WTC11 (cell line): Measurements from ENCODE around the gene GORASP1.

Source experiments
- ATF2 ChIP-seq: sonication (generic); formaldehyde crosslinking; IDR thresholded peaks from 2 replicates; pipeline ENCODE4 v1.8.1; 2022; ENCODE audit warnings: low read depth, missing genetic modification reagents, borderline replicate concordance
- CTCF ChIP-seq: fragments of 200-600 bp; IDR thresholded peaks from 2 replicates; pipeline ENCODE4 v1.8.0; 2022; ENCODE audit warnings: antibody characterized with exemption
- ESRRA ChIP-seq: sonication (generic); formaldehyde crosslinking; IDR thresholded peaks from 2 replicates; pipeline ENCODE4 v1.8.1; 2022; ENCODE audit warnings: mild to moderate bottlenecking, missing genetic modification reagents, borderline replicate concordance
- GRHL2 ChIP-seq: fragments of 250-450 bp; sonication (Bioruptor Pico); IDR thresholded peaks from 2 replicates; pipeline ENCODE4 v1.8.0; 2022; ENCODE audit warnings: mild to moderate bottlenecking, moderate library complexity; ENCODE audit not compliant: insufficient replicate concordance, severe bottlenecking
- HMGXB4 ChIP-seq: sonication (generic); formaldehyde crosslinking; IDR thresholded peaks from 2 replicates; pipeline ENCODE4 v1.8.1; 2023; ENCODE audit warnings: mild to moderate bottlenecking, moderate library complexity, missing genetic modification reagents
- JAZF1 ChIP-seq: fragments of 250-450 bp; sonication (Bioruptor Pico); IDR thresholded peaks from 2 replicates; pipeline ENCODE4 v1.9.0; 2021; ENCODE audit warnings: moderate library complexity, mild to moderate bottlenecking, inconsistent platforms
- JUN ChIP-seq: sonication (generic); formaldehyde crosslinking; IDR thresholded peaks from 2 replicates; pipeline ENCODE4 v1.8.0; 2023; ENCODE audit warnings: mild to moderate bottlenecking, missing genetic modification reagents
- MAX ChIP-seq: sonication (generic); formaldehyde crosslinking; IDR thresholded peaks from 2 replicates; pipeline ENCODE4 v1.8.0; 2022; ENCODE audit warnings: mild to moderate bottlenecking, missing genetic modification reagents
- USF2 ChIP-seq: sonication (generic); formaldehyde crosslinking; IDR thresholded peaks from 2 replicates; pipeline ENCODE4 v1.8.1; 2023; ENCODE audit warnings: mild to moderate bottlenecking, missing genetic modification reagents, moderate library complexity
- ZMAT4 ChIP-seq: fragments of 250-450 bp; sonication (Bioruptor Pico); IDR thresholded peaks from 2 replicates; pipeline ENCODE4 v1.9.0; 2021; ENCODE audit warnings: mild to moderate bottlenecking
- ZNF232 ChIP-seq: sonication (generic); formaldehyde crosslinking; IDR thresholded peaks from 2 replicates; pipeline ENCODE4 v1.8.0; 2022; ENCODE audit warnings: mild to moderate bottlenecking, missing genetic modification reagents
- ZNF512 ChIP-seq: sonication (generic); formaldehyde crosslinking; IDR thresholded peaks from 2 replicates; pipeline ENCODE4 v1.8.1; 2022; ENCODE audit warnings: missing genetic modification reagents, borderline replicate concordance

- TF ChIP-seq CTCF (no peak), USF2 (no peak), JUN (CRISPR knock-in tag) (no peak), MAX (CRISPR knock-in tag) (no peak), ZNF232 (CRISPR knock-in tag) (no peak), ZMAT4 (CRISPR knock-in tag) (no peak), GRHL2 (CRISPR knock-in tag) (no peak), ZNF512 (CRISPR knock-in tag) (no peak), HMGXB4 (CRISPR knock-in tag) (no peak), ATF2 (no peak), JAZF1 (no peak), ESRRA (no peak)
These were observed 10.7 kb downstream of the GORASP1 start for GRCh38 chr3:39096775-39097174.
